AG04450 (cell line): Measurements from ENCODE around the gene PINLYP. TPM values are rescaled to one million over a fixed set of nuclear protein-coding genes. Genes with fewer than 3 reads are reported as not detected.
"Not testable (repeated sequence)": the region's sequence is repeated elsewhere in the genome, so short reads cannot be mapped to it uniquely, and the experiment has no call there.

ENCODE experiments used
- CTCF ChIA-PET: fragments of 300-600, 350-600 bp; formaldehyde crosslinking; extraction: SDS; loops from one replicate; lab custom pipeline; 2022; ENCODE audit warnings: antibody characterized with exemption, inconsistent platforms; lab: Charles Lee
- POLR2A ChIA-PET: fragments of 350-600 bp; formaldehyde crosslinking; extraction: SDS; loops from one replicate; lab custom pipeline; 2021; ENCODE audit warnings: antibody characterized with exemption, inconsistent platforms; lab: Yijun Ruan, JAX
- DNase-seq: peaks from one replicate; pipeline ENCODE4 v3.0.0-alpha.2; 2011; ENCODE audit warnings: low read depth, low spot score
- H3K27ac ChIP-seq: one replicate; pipeline ENCODE4 v1.5.1; 2012; ENCODE audit warnings: low read depth, low read length, control low read depth
- H3K27me3 ChIP-seq: one replicate; pipeline ENCODE4 v1.6.0; 2012; ENCODE audit warnings: low read length; ENCODE audit not compliant: control insufficient read depth, insufficient read depth
- H3K4me3 ChIP-seq: 2 replicates; pipeline ENCODE4 v1.5.1; 2011; ENCODE audit warnings: mild to moderate bottlenecking, low read depth, low read length, control low read depth
- H3K9me3 ChIP-seq: 2 replicates; pipeline ENCODE4 v1.5.1; 2012; ENCODE audit warnings: low read length; ENCODE audit not compliant: control insufficient read depth, insufficient read depth
- polyA plus RNA-seq: library from polyadenylated mRNA; depleted of rRNA; stranded (reverse); fragments of >200 nt; gene quantifications from 2 replicates; pipeline ENCODE4 v1.2.3, GENCODE V29; 2011
- TF ChIP-seq, protein P1 (sequence below): IDR thresholded peaks from 2 replicates; pipeline ENCODE4 v1.5.1; 2011; ENCODE audit warnings: low read depth, low read length, control low read depth, inconsistent platforms

The PINLYP gene
- polyA plus RNA-seq, 1 experiment, result 1.8 TPM

GRCh38 chr19:43596842-43597461 lies 21.4 kb downstream of the PINLYP start:
- TF ChIP-seq, protein P1, sequence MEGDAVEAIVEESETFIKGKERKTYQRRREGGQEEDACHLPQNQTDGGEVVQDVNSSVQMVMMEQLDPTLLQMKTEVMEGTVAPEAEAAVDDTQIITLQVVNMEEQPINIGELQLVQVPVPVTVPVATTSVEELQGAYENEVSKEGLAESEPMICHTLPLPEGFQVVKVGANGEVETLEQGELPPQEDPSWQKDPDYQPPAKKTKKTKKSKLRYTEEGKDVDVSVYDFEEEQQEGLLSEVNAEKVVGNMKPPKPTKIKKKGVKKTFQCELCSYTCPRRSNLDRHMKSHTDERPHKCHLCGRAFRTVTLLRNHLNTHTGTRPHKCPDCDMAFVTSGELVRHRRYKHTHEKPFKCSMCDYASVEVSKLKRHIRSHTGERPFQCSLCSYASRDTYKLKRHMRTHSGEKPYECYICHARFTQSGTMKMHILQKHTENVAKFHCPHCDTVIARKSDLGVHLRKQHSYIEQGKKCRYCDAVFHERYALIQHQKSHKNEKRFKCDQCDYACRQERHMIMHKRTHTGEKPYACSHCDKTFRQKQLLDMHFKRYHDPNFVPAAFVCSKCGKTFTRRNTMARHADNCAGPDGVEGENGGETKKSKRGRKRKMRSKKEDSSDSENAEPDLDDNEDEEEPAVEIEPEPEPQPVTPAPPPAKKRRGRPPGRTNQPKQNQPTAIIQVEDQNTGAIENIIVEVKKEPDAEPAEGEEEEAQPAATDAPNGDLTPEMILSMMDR, result no peak
- no peaks in the 10 kb centered on the region for H3K27me3 ChIP-seq
- CTCF ChIA-PET, result interaction anchor here (1.7 to 4.2 kb wide), 3 partner anchors 40 to 72 kb away, joined by 6 to 52 read pairs (median 42); partner anchors contain the start of gene ZNF575
- H3K27ac ChIP-seq, result peak overlapping the region; percentile 99
- H3K4me3 ChIP-seq, result peak overlapping the region; percentile 72
- POLR2A ChIA-PET, result interaction anchor here (1.3 to 1.7 kb wide), 3 partner anchors 9 to 64 kb away, joined by 3 to 8 read pairs (median 4); partner anchors contain the start of genes PINLYP, XRCC1 and ZNF575
- H3K9me3 ChIP-seq, result peaks cover 5% of the 10 kb centered on the region; the same call in 1 of the 2 replicates
- DNase-seq, result no peak

- no peak for DNase-seq
- ChIA-PET CTCF (no interaction called here), POLR2A (no interaction called here)
- peaks cover 5% of the 10 kb centered on the region; the same call in 1 of the 2 replicates for H3K9me3 ChIP-seq
- peak overlapping the region; percentile 39 for H3K27ac ChIP-seq
- peak overlapping the region; percentile 72 for H3K4me3 ChIP-seq
- H3K27me3 ChIP-seq, result no peaks in the 10 kb centered on the region
- TF ChIP-seq, protein P1, result no peak
Observed at GRCh38 chr19:43597876-43598275, 22.3 kb downstream of the PINLYP start.

- no peak for DNase-seq
- ChIA-PET POLR2A (no interaction called here), CTCF (no interaction called here)
- TF ChIP-seq, protein P1, result no peak
- Histone ChIP-seq H3K4me3 (no peak overlapping the region), H3K27ac (no peak overlapping the region), H3K27me3 (no peaks in the 10 kb centered on the region), H3K9me3 (peaks cover 5% of the 10 kb centered on the region; the same call in 1 of the 2 replicates)
Observed at GRCh38 chr19:43598445-43599240, 23.0 kb downstream of the PINLYP start.

DNA sequence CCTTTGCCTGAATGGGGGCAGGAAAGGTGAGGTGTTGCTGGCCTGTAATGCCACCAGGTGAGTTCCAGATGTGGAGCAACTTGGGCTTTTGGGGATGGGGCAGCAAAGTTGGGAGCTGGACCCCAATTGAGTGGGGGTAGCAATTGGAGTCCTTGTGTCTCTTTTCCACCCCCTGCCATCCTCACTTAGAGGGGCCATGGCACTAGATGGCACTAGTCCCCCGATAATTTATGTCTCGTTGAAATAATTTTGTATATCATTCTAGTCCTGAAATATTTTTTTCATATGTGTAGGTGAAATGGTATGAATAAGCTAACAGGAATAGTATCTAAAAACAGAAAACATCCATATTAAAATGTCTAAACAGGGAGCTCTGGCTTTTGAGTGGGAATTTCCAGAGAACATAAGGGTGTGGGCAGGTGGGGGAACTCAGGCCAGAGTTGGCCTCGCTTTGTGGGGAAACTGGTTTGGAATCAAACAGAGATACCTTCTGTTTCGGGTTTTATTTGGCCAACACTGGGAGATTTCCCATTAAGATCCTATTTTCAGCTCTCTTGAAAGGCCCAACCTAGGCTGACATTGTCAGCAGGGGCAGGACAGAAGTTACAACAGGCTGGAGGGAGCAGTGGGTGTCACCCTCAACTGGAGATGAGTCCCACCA lies 24.2 kb downstream of the PINLYP start:
- peaks cover 4% of the 10 kb centered on the region; the same call in 1 of the 2 replicates for H3K9me3 ChIP-seq
- H3K27me3 ChIP-seq, result no peaks in the 10 kb centered on the region
- no peak overlapping the region for H3K27ac ChIP-seq
- POLR2A ChIA-PET, result no interaction called here
- CTCF ChIA-PET, result interaction anchor here (0.7 kb wide), 1 partner anchor 175 kb away, joined by 3 read pairs; no protein-coding TSS in a partner anchor
- no peak for DNase-seq
- no peak overlapping the region for H3K4me3 ChIP-seq
- TF ChIP-seq, protein P1, result no peak

DNA sequence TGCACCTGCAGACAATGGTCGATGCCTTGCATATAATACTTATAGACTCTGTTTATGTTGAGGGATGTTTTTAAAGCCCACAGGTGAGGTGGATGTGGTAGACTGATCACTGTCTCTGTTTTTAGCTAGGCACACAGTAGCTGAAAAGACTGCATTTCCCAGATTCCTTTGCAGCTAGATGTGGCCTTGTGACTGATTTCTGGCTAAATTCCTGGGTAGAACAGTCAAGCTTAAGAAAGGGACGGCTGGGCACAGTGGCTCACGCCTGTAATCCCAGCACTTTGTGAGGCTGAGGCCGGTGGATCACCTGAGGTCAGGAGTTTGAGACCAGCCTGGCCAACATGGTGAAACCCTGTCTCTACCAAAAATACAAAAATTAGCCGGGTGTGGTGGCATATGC lies 24.7 kb downstream of the PINLYP start:
- H3K4me3 ChIP-seq, DNase-seq, H3K27ac ChIP-seq, H3K9me3 ChIP-seq, CTCF ChIA-PET, H3K27me3 ChIP-seq, POLR2A ChIA-PET: not testable (repeated sequence)
